ENCODE results near the gene PIGC.

The PIGC gene

GRCh38 chr1:172416496-172417035, 27.3 kb downstream of the PIGC start:
- Histone ChIP-seq H2BK5ac (ENCODE audit: low read depth, low read length, poor library complexity) (no peak overlapping the region), H3K9ac (ENCODE audit: low read length) (no peak overlapping the region), H2AFZ (ENCODE audit: insufficient read depth, low read length, poor library complexity) (no peak overlapping the region), H4K91ac (ENCODE audit: low read depth, low read length) (no peak overlapping the region), H3K23ac (ENCODE audit: low read length) (no peak overlapping the region), H3K4ac (ENCODE audit: low read depth, low read length) (no peak overlapping the region), H3K79me1 (ENCODE audit: low read length) (no peaks in the 10 kb centered on the region), H2BK120ac (ENCODE audit: insufficient read depth, low read length, poor library complexity) (no peak overlapping the region), H3K27me3 (ENCODE audit: insufficient read depth, low read length) (no peaks in the 10 kb centered on the region), H3K27ac (ENCODE audit: low read depth, low read length) (no peak overlapping the region), H3K4me1 (ENCODE audit: control insufficient read depth in 1 of 2, insufficient read depth in 2 of 2, low read length in 2 of 2) (peaks cover 0 to 3% of the 10 kb centered on the region in 2 experiments), H3K9me3 (ENCODE audit: insufficient read depth, low read depth, low read length) (no peaks in the 10 kb centered on the region), H2BK12ac (ENCODE audit: low read length) (no peak overlapping the region), H3K36me3 (ENCODE audit: control insufficient read depth in 1 of 2, insufficient read depth in 2 of 2, low read length in 2 of 2) (no peaks in the 10 kb centered on the region), H3K14ac (ENCODE audit: low read length) (no peak overlapping the region), H3K79me2 (ENCODE audit: control insufficient read depth, insufficient read depth, low read length, poor library complexity) (no peaks in the 10 kb centered on the region), H3K4me2 (ENCODE audit: low read length) (no peak overlapping the region), H4K8ac (ENCODE audit: low read depth, low read length) (no peak overlapping the region), H3K4me3 (ENCODE audit: low read depth, low read length) (no peak overlapping the region), H2AK5ac (ENCODE audit: low read length) (no peak overlapping the region), H3K18ac (ENCODE audit: low read length) (no peak overlapping the region), H4K12ac (ENCODE audit: low read depth, low read length) (no peak overlapping the region)
- no CpG with 5 or more reads among the region's 4 CpGs for WGBS (ENCODE audit: extremely low coverage, insufficient coverage, insufficient read length)
- DNase-seq: no peak

DNA sequence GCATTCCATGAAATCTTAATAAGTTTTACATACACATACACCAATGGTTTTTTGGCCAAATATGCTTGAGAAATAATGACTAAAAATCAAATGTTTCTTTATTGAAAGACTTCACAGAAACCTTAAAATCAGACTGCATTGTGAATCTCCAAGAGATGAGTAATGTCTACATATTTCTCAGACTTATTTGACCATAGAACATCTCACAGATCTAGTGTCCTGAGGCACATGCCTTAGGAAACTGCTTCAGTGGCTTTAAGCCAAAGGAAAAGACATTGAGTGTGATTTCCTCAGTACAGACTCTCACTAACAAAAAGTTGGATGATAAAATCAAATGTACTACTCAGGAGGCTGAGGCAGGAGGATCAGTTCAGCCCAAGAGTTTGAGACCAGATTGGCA, 29.5 kb downstream of the PIGC start:
- H4K12ac ChIP-seq (ENCODE audit: low read depth, low read length): no peak overlapping the region
- H4K8ac ChIP-seq (ENCODE audit: low read depth, low read length): no peak overlapping the region
- no peak overlapping the region for H3K27ac ChIP-seq (ENCODE audit: low read depth, low read length)
- no peak overlapping the region for H2BK120ac ChIP-seq (ENCODE audit: insufficient read depth, low read length, poor library complexity)
- H3K23ac ChIP-seq (ENCODE audit: low read length): no peak overlapping the region
- H3K4me2 ChIP-seq (ENCODE audit: low read length): no peak overlapping the region
- no peaks in the 10 kb centered on the region for H3K36me3 ChIP-seq (ENCODE audit: control insufficient read depth in 1 of 2, insufficient read depth in 2 of 2, low read length in 2 of 2)
- H3K4ac ChIP-seq (ENCODE audit: low read depth, low read length): no peak overlapping the region
- peaks cover 0 to 3% of the 10 kb centered on the region in 2 experiments for H3K4me1 ChIP-seq (ENCODE audit: control insufficient read depth in 1 of 2, insufficient read depth in 2 of 2, low read length in 2 of 2)
- H2AK5ac ChIP-seq (ENCODE audit: low read length): no peak overlapping the region
- H2BK5ac ChIP-seq (ENCODE audit: low read depth, low read length, poor library complexity): no peak overlapping the region
- DNase-seq: peak; percentile 80 to 95
- no peak overlapping the region for H2AFZ ChIP-seq (ENCODE audit: insufficient read depth, low read length, poor library complexity)
- H3K18ac ChIP-seq (ENCODE audit: low read length): no peak overlapping the region
- no peak overlapping the region for H3K14ac ChIP-seq (ENCODE audit: low read length)
- no peak overlapping the region for H2BK12ac ChIP-seq (ENCODE audit: low read length)
- H4K91ac ChIP-seq (ENCODE audit: low read depth, low read length): no peak overlapping the region
- H3K79me1 ChIP-seq (ENCODE audit: low read length): no peaks in the 10 kb centered on the region
- H3K79me2 ChIP-seq (ENCODE audit: control insufficient read depth, insufficient read depth, low read length, poor library complexity): no peaks in the 10 kb centered on the region
- no peak overlapping the region for H3K9ac ChIP-seq (ENCODE audit: low read length)
- no peaks in the 10 kb centered on the region for H3K27me3 ChIP-seq (ENCODE audit: insufficient read depth, low read length)
- H3K4me3 ChIP-seq (ENCODE audit: low read depth, low read length): no peak overlapping the region
- H3K9me3 ChIP-seq (ENCODE audit: insufficient read depth, low read depth, low read length): no peaks in the 10 kb centered on the region

GRCh38 chr1:172411791-172412338, 32.0 kb downstream of the PIGC start:
- Histone ChIP-seq H3K79me2 (ENCODE audit: control insufficient read depth, insufficient read depth, low read length, poor library complexity) (no peaks in the 10 kb centered on the region), H3K36me3 (ENCODE audit: control insufficient read depth in 1 of 2, insufficient read depth in 2 of 2, low read length in 2 of 2) (no peaks in the 10 kb centered on the region), H3K4me2 (ENCODE audit: low read length) (no peak overlapping the region), H3K9me3 (ENCODE audit: insufficient read depth, low read depth, low read length) (no peaks in the 10 kb centered on the region), H4K91ac (ENCODE audit: low read depth, low read length) (no peak overlapping the region), H3K27ac (ENCODE audit: low read depth, low read length) (no peak overlapping the region), H3K18ac (ENCODE audit: low read length) (no peak overlapping the region), H3K79me1 (ENCODE audit: low read length) (no peaks in the 10 kb centered on the region), H2BK12ac (ENCODE audit: low read length) (no peak overlapping the region), H2AFZ (ENCODE audit: insufficient read depth, low read length, poor library complexity) (no peak overlapping the region), H3K23ac (ENCODE audit: low read length) (no peak overlapping the region), H3K4me1 (ENCODE audit: control insufficient read depth in 1 of 2, insufficient read depth in 2 of 2, low read length in 2 of 2) (peaks cover 0 to 3% of the 10 kb centered on the region in 2 experiments), H4K8ac (ENCODE audit: low read depth, low read length) (no peak overlapping the region), H2BK5ac (ENCODE audit: low read depth, low read length, poor library complexity) (no peak overlapping the region), H3K14ac (ENCODE audit: low read length) (no peak overlapping the region), H3K9ac (ENCODE audit: low read length) (no peak overlapping the region), H2AK5ac (ENCODE audit: low read length) (no peak overlapping the region), H2BK120ac (ENCODE audit: insufficient read depth, low read length, poor library complexity) (no peak overlapping the region), H3K4ac (ENCODE audit: low read depth, low read length) (no peak overlapping the region), H3K4me3 (ENCODE audit: low read depth, low read length) (no peak overlapping the region), H3K27me3 (ENCODE audit: insufficient read depth, low read length) (no peaks in the 10 kb centered on the region), H4K12ac (ENCODE audit: low read depth, low read length) (no peak overlapping the region)
- no peak for DNase-seq
- WGBS (ENCODE audit: extremely low coverage, insufficient coverage, insufficient read length): no CpG with 5 or more reads among the region's 2 CpGs

DNA sequence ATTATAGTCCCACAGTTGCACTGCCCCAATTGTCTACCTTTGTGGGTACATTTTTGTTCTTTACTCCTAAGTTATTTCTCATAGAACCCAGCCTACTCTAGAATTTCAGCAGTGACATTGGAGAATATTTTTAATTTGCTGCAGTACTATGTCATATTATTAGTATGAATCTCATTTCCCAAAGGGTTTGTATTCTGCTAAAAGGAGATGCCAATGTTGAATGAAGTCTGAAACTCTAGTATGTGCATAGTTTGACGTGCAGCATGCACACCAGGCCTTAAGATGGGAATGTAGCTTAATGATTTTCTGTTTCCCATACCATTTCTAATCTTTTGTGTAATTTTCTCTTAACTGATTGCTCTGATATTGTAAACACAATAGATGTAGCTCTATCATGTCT, 33.8 kb downstream of the PIGC start:
- Histone ChIP-seq H3K36me3 (ENCODE audit: control insufficient read depth in 1 of 2, insufficient read depth in 2 of 2, low read length in 2 of 2) (no peaks in the 10 kb centered on the region), H4K12ac (ENCODE audit: low read depth, low read length) (no peak overlapping the region), H3K4ac (ENCODE audit: low read depth, low read length) (no peak overlapping the region), H4K91ac (ENCODE audit: low read depth, low read length) (no peak overlapping the region), H2AFZ (ENCODE audit: insufficient read depth, low read length, poor library complexity) (no peak overlapping the region), H3K79me2 (ENCODE audit: control insufficient read depth, insufficient read depth, low read length, poor library complexity) (no peaks in the 10 kb centered on the region), H3K23ac (ENCODE audit: low read length) (no peak overlapping the region), H3K79me1 (ENCODE audit: low read length) (no peaks in the 10 kb centered on the region), H3K9me3 (ENCODE audit: insufficient read depth, low read depth, low read length) (no peaks in the 10 kb centered on the region), H2AK5ac (ENCODE audit: low read length) (no peak overlapping the region), H3K14ac (ENCODE audit: low read length) (no peak overlapping the region), H3K9ac (ENCODE audit: low read length) (no peak overlapping the region), H4K8ac (ENCODE audit: low read depth, low read length) (no peak overlapping the region), H2BK120ac (ENCODE audit: insufficient read depth, low read length, poor library complexity) (no peak overlapping the region), H3K18ac (ENCODE audit: low read length) (no peak overlapping the region), H3K4me1 (ENCODE audit: control insufficient read depth in 1 of 2, insufficient read depth in 2 of 2, low read length in 2 of 2) (peaks cover 0 to 3% of the 10 kb centered on the region in 2 experiments), H3K27me3 (ENCODE audit: insufficient read depth, low read length) (no peaks in the 10 kb centered on the region), H2BK5ac (ENCODE audit: low read depth, low read length, poor library complexity) (no peak overlapping the region), H2BK12ac (ENCODE audit: low read length) (no peak overlapping the region), H3K27ac (ENCODE audit: low read depth, low read length) (no peak overlapping the region), H3K4me2 (ENCODE audit: low read length) (no peak overlapping the region), H3K4me3 (ENCODE audit: low read depth, low read length) (no peak overlapping the region)
- DNase-seq: no peak
- no CpG with 5 or more reads among the region's 1 CpG for WGBS (ENCODE audit: extremely low coverage, insufficient coverage, insufficient read length)
